Measurements from ENCODE around the gene B4GALT5. TPM values are rescaled to one million over a fixed set of nuclear protein-coding genes. Genes with fewer than 3 reads are reported as not detected.

B4GALT5 gene
- total RNA-seq, 1 experiment from 2014 or later = 77.0 TPM

DNA sequence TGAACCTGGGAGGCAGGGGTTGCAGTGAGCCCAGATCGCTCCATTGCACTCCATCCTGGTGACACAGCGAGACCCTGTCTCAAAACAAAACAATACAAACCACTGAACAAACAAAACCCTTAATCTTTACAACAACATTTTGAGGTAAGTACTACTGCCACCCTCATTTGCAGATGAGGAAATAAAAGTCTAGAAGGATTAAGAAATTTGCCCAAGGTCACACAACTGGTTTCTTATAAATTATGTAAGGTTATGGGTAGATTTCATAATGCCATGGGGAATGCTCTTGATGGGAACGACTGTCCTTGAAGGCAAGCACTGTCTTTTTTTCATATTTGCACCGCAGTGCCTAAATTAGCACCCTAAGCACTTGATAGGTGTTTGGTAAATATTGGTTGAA, 13.8 kb upstream of the B4GALT5 start:
- Histone ChIP-seq H4K20me1 (ENCODE audit: control insufficient read depth, insufficient read depth, insufficient read length) (no peaks in the 10 kb centered on the region), H3K9ac (ENCODE audit: extremely low read depth, insufficient read length, low read length) (no peak overlapping the region), H3K18ac (ENCODE audit: insufficient read length, low read depth, low read length) (no peak overlapping the region), H2BK12ac (ENCODE audit: insufficient read length, low read depth, low read length) (no peak overlapping the region), H3K4me1 (ENCODE audit: insufficient read depth, low read length) (0 out of 2 replicates have a peak, but pooled peaks cover 2% of the 10 kb centered on the region), H3T11ph (ENCODE audit: low read length) (no peak overlapping the region), H3K27ac (ENCODE audit: insufficient read length, low read depth, low read length) (no peak overlapping the region), H2BK5ac (ENCODE audit: insufficient read length, low read length) (no peak overlapping the region), H3K9me3 (ENCODE audit: control insufficient read depth, low read depth, low read length) (no peaks in the 10 kb centered on the region), H2AK5ac (ENCODE audit: insufficient read length, low read length) (no peak overlapping the region), H4K5ac (ENCODE audit: insufficient read length, low read depth, low read length) (no peak overlapping the region), H3K79me2 (ENCODE audit: insufficient read depth, low read length) (no peaks in the 10 kb centered on the region), H4K91ac (ENCODE audit: insufficient read length, low read depth, low read length) (no peak overlapping the region), H4K8ac (replicated peaks; ENCODE audit: insufficient read length, low read depth, low read length) (no peak overlapping the region), H2BK15ac (ENCODE audit: low read depth, low read length) (no peak overlapping the region), H3K56ac (ENCODE audit: insufficient read length, low read depth, low read length) (no peak overlapping the region), H3K79me1 (ENCODE audit: insufficient read depth, low read depth, low read length, poor library complexity, severe bottlenecking) (no peaks in the 10 kb centered on the region), H3K23ac (ENCODE audit: insufficient read length, low read depth, low read length) (no peak overlapping the region), H3K27me3 (ENCODE audit: insufficient read depth, low read length) (no peaks in the 10 kb centered on the region), H3K4me2 (ENCODE audit: insufficient read depth, insufficient read length, low read length) (no peak overlapping the region), H2BK120ac (ENCODE audit: low read depth, low read length, poor library complexity, severe bottlenecking) (no peak overlapping the region), H2BK20ac (ENCODE audit: low read depth, low read length, poor library complexity, severe bottlenecking) (no peak overlapping the region), H3K23me2 (ENCODE audit: insufficient read length, low read depth, low read length, poor library complexity, severe bottlenecking) (no peaks in the 10 kb centered on the region), H3K14ac (ENCODE audit: insufficient read depth, low read length) (no peak overlapping the region), H3K4ac (ENCODE audit: low read depth, low read length) (no peak overlapping the region), H2AFZ (ENCODE audit: low read length) (no peak overlapping the region)
- Mint-ChIP-seq H3K9me3 (peaks cover 0 to 3% of the 10 kb centered on the region in 2 experiments; a peak in 3 of 5 replicates), H3K36me3 (ENCODE audit: insufficient read depth in 1 of 3, low read depth in 3 of 3) (peaks cover 0 to 3% (median 0%) of the 10 kb centered on the region in 3 experiments; a peak in 1 of 7 replicates), H3K4me3 (no peak overlapping the region), H3K4me1 (peaks cover 11% of the 10 kb centered on the region in 2 experiments), H3K27ac (no peak overlapping the region), H3K27me3 (ENCODE audit: low read depth) (no peaks in the 10 kb centered on the region)
- TF ChIP-seq, protein P1, sequence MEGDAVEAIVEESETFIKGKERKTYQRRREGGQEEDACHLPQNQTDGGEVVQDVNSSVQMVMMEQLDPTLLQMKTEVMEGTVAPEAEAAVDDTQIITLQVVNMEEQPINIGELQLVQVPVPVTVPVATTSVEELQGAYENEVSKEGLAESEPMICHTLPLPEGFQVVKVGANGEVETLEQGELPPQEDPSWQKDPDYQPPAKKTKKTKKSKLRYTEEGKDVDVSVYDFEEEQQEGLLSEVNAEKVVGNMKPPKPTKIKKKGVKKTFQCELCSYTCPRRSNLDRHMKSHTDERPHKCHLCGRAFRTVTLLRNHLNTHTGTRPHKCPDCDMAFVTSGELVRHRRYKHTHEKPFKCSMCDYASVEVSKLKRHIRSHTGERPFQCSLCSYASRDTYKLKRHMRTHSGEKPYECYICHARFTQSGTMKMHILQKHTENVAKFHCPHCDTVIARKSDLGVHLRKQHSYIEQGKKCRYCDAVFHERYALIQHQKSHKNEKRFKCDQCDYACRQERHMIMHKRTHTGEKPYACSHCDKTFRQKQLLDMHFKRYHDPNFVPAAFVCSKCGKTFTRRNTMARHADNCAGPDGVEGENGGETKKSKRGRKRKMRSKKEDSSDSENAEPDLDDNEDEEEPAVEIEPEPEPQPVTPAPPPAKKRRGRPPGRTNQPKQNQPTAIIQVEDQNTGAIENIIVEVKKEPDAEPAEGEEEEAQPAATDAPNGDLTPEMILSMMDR (conservative IDR thresholded peaks at IDR 0.05) = no peak
- DNase-seq = no peak
- no CpG with 5 or more reads among the region's 4 CpGs for WGBS (ENCODE audit: extremely low coverage, insufficient read length, low lambda C conversion rate)
